Liver (tissue), 9 donors: ENCODE results near the gene AGBL4. TPM values are rescaled to one million over a fixed set of nuclear protein-coding genes. Genes with fewer than 3 reads are reported as not detected.

Source experiments
- DNase-seq: peaks from one replicate; pipeline ENCODE4 v3.0.0-alpha.2; 2017; ENCODE audit warnings: low spot score
- H3K27ac ChIP-seq, 2 donors: one replicate each; pipeline ENCODE4 v1.7.0; 2013; ENCODE audit warnings: inconsistent platforms in 2 of 2, low read length in 2 of 2, control low read depth in 1 of 2, low read depth in 1 of 2, mild to moderate bottlenecking in 1 of 2
- H3K27me3 ChIP-seq, 4 donors: one replicate each; pipeline versions ENCODE4 v1.6.1 to v1.7.0; 2013; ENCODE audit warnings: low read length in 3 of 4, inconsistent platforms in 1 of 4, mild to moderate bottlenecking in 1 of 4, moderate library complexity in 1 of 4; ENCODE audit not compliant: control insufficient read depth in 4 of 4, insufficient read depth in 4 of 4
- H3K36me3 ChIP-seq, 4 donors: one replicate each; pipeline versions ENCODE4 v1.6.1 to v1.7.0; 2013; ENCODE audit warnings: low read length in 3 of 4, mild to moderate bottlenecking in 3 of 4, low read depth in 1 of 4, moderate library complexity in 1 of 4; ENCODE audit not compliant: control insufficient read depth in 4 of 4, insufficient read depth in 3 of 4
- H3K4me1 ChIP-seq, 4 donors: one replicate each; pipeline versions ENCODE4 v1.6.1 to v1.7.0; 2013; ENCODE audit warnings: low read length in 3 of 4, mild to moderate bottlenecking in 3 of 4, moderate library complexity in 1 of 4; ENCODE audit not compliant: control insufficient read depth in 4 of 4, insufficient read depth in 4 of 4
- H3K4me3 ChIP-seq, 3 donors: one replicate each; pipeline versions ENCODE4 v1.6.1 to v1.7.0; 2013; ENCODE audit warnings: low read length in 3 of 3, control low read depth in 1 of 3, low read depth in 1 of 3, mild to moderate bottlenecking in 1 of 3
- H3K9ac ChIP-seq, 2 donors: one replicate each; pipeline ENCODE4 v1.7.0; 2013; ENCODE audit warnings: low read length in 2 of 2, mild to moderate bottlenecking in 2 of 2, moderate library complexity in 2 of 2, control low read depth in 1 of 2, low read depth in 1 of 2
- H3K9me3 ChIP-seq, 4 donors: one replicate each; pipeline versions ENCODE4 v1.6.1 to v1.7.0; 2013; ENCODE audit warnings: low read length in 3 of 4; ENCODE audit not compliant: control insufficient read depth in 4 of 4
- EGR1 ChIP-seq, 2 donors: IDR thresholded peaks; 2 replicates each; pipeline ENCODE4 v1.6.1; 2016 to 2018; ENCODE audit warnings: antibody characterized with exemption in 2 of 2, low read depth in 2 of 2
- FOXA1 ChIP-seq: IDR thresholded peaks from 2 replicates; pipeline ENCODE4 v1.6.1; 2016; ENCODE audit warnings: antibody characterized with exemption
- FOXA2 ChIP-seq: IDR thresholded peaks from 2 replicates; pipeline ENCODE4 v1.6.1; 2016; ENCODE audit warnings: antibody characterized with exemption
- GABPA ChIP-seq, 2 donors: IDR thresholded peaks in 1 of 2; conservative IDR thresholded peaks in 1 of 2; 2 replicates each; pipeline ENCODE4 v1.6.1; 2016; ENCODE audit warnings: antibody characterized with exemption in 2 of 2, mild to moderate bottlenecking in 1 of 2, moderate library complexity in 1 of 2
- HNF4A ChIP-seq, 2 donors: conservative IDR thresholded peaks; 2 replicates each; pipeline ENCODE4 v1.6.1; 2016; ENCODE audit warnings: antibody characterized with exemption in 2 of 2, mild to moderate bottlenecking in 2 of 2
- HNF4G ChIP-seq: IDR thresholded peaks from 2 replicates; pipeline ENCODE4 v1.6.1; 2016; ENCODE audit warnings: antibody characterized with exemption
- JUND ChIP-seq, 2 donors: IDR thresholded peaks; 2 replicates each; pipeline ENCODE4 v1.6.1; 2016; ENCODE audit warnings: antibody characterized with exemption in 2 of 2
- NR2F2 ChIP-seq: IDR thresholded peaks from 2 replicates; pipeline ENCODE4 v1.6.1; 2016; ENCODE audit warnings: antibody characterized with exemption
- RAD21 ChIP-seq, 2 donors: IDR thresholded peaks; 2 replicates each; pipeline ENCODE4 v1.6.1; 2016; ENCODE audit warnings: antibody characterized with exemption in 2 of 2, mild to moderate bottlenecking in 2 of 2
- RXRA ChIP-seq, 2 donors: IDR thresholded peaks; 2 replicates each; pipeline ENCODE4 v1.6.1; 2017 to 2018; ENCODE audit warnings: antibody characterized with exemption in 2 of 2, mild to moderate bottlenecking in 1 of 2
- SP1 ChIP-seq: IDR thresholded peaks from 2 replicates; pipeline ENCODE4 v1.6.1; 2018; ENCODE audit warnings: antibody characterized with exemption, mild to moderate bottlenecking
- TAF1 ChIP-seq: conservative IDR thresholded peaks from 2 replicates; pipeline ENCODE4 v1.6.1; 2016; ENCODE audit warnings: antibody characterized with exemption, mild to moderate bottlenecking
- YY1 ChIP-seq: IDR thresholded peaks from 2 replicates; pipeline ENCODE4 v1.6.1; 2016; ENCODE audit warnings: antibody characterized with exemption, mild to moderate bottlenecking
- WGBS: extraction: QIAGEN DNeasy Blood & Tissue Kit; methylation state at CpG from one replicate; pipeline ENCODE4 v1.1.7; 2013; 5-methylcytosine and 5-hydroxymethylcytosine counted together
- polyA plus RNA-seq, 2 donors: library from polyadenylated mRNA; stranded (reverse) in 1 of 2; unstranded in 1 of 2; fragments of 200-250 nt in 1 of 2; fragments of >200 nt in 1 of 2; fragmentation: Nextera tagmentation in 1 of 2; extraction: Ambion mirVana in 1 of 2; gene quantifications; one replicate each; pipeline versions ENCODE4 v1.2.1 to v1.2.3, GENCODE V29; 2013 to 2015
- total RNA-seq, 2 donors: library from RNA; depleted of rRNA; stranded (reverse); fragments of >200 nt; gene quantifications; one replicate each; pipeline ENCODE4 v1.2.3, GENCODE V29; 2014
- TF ChIP-seq, protein P1 (sequence below): IDR thresholded peaks from 2 replicates; pipeline ENCODE4 v1.6.1; 2016; ENCODE audit warnings: antibody characterized with exemption, mild to moderate bottlenecking
- TF ChIP-seq, protein P2 (sequence below): IDR thresholded peaks from 2 replicates; pipeline ENCODE4 v1.6.1; 2016; ENCODE audit warnings: antibody characterized with exemption
- TF ChIP-seq, protein P3 (sequence below): fragments of 150-350 bp; IDR thresholded peaks from 2 replicates; pipeline ENCODE4 v1.5.1; 2017; ENCODE audit warnings: improper control_type of control experiment, low read depth, low read length; ENCODE audit not compliant: missing input control
- TF ChIP-seq, protein P4 (sequence below): IDR thresholded peaks from 2 replicates; pipeline ENCODE4 v1.6.1; 2016; ENCODE audit warnings: antibody characterized with exemption
- donor health status: healthy.
- donor health status: healthy.
- donor health status: healthy.
- donor health status: healthy.
- donor health status: healthy.

The AGBL4 gene
- total and polyA plus RNA-seq, 4 donors = 0.75 to 0.76 TPM; not detected in 2

DNA sequence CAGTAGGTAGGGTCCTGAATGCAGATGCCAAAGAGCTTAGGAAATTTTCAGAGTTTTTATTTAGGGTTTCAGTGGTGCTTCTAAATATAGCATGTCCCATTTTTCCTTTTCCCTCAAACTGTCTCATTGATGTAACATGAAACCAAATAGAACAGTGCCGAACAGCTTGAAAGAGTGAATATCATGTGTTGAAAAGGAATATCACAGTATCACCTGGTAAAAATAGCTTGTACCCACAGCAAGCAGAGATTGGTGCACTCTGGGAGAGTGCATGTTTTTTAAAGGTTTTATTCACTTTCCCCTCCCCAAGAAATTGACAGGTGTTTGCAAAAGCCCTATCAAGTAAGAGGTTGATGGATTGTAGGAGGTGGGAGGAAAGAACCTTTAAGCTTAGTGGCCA lies 43.1 kb upstream of the AGBL4 start (continued):
- TF ChIP-seq, protein P1, sequence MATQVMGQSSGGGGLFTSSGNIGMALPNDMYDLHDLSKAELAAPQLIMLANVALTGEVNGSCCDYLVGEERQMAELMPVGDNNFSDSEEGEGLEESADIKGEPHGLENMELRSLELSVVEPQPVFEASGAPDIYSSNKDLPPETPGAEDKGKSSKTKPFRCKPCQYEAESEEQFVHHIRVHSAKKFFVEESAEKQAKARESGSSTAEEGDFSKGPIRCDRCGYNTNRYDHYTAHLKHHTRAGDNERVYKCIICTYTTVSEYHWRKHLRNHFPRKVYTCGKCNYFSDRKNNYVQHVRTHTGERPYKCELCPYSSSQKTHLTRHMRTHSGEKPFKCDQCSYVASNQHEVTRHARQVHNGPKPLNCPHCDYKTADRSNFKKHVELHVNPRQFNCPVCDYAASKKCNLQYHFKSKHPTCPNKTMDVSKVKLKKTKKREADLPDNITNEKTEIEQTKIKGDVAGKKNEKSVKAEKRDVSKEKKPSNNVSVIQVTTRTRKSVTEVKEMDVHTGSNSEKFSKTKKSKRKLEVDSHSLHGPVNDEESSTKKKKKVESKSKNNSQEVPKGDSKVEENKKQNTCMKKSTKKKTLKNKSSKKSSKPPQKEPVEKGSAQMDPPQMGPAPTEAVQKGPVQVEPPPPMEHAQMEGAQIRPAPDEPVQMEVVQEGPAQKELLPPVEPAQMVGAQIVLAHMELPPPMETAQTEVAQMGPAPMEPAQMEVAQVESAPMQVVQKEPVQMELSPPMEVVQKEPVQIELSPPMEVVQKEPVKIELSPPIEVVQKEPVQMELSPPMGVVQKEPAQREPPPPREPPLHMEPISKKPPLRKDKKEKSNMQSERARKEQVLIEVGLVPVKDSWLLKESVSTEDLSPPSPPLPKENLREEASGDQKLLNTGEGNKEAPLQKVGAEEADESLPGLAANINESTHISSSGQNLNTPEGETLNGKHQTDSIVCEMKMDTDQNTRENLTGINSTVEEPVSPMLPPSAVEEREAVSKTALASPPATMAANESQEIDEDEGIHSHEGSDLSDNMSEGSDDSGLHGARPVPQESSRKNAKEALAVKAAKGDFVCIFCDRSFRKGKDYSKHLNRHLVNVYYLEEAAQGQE = no peak
- TF ChIP-seq RAD21 (IDR thresholded peaks at IDR 0.05) (no peak), NR2F2 (no peak)

DNA sequence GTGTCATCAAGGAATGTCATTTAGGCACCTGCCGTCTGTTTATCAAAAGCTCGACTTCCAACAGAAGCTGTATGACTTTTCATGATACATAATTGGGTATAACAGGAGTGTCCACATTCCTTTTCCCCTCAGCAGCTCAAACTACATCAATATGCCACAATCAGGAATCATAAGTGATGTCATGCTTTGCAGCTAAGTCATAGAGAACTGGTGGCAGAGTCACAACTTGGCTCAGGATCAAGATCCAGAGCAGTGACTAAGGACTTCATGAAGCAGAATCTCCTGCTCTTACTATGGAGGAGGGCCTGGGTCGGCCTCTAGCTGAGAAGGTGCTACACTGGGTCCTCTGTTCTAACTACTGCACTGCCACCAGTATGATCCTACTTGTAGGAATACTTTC lies 36.5 kb upstream of the AGBL4 start:
- WGBS = 71% methylated on average over 3 of the region's 3 CpGs
- no peak for DNase-seq
- TF ChIP-seq NR2F2 (no peak), SP1 (no peak), FOXA2 (no peak), EGR1 (IDR thresholded peaks at IDR 0.05; ENCODE audit: low read depth in 2 of 2) (no peak), RXRA (IDR thresholded peaks at IDR 0.05) (no peak), FOXA1 (no peak), GABPA (IDR thresholded peaks at IDR 0.05 in 1 of 2, conservative IDR thresholded peaks at IDR 0.05 in 1 of 2) (no peak), HNF4G (no peak), TAF1 (no peak), HNF4A (conservative IDR thresholded peaks at IDR 0.05) (no peak), JUND (IDR thresholded peaks at IDR 0.05) (no peak), YY1 (no peak), RAD21 (IDR thresholded peaks at IDR 0.05) (no peak)
- TF ChIP-seq, protein P1 = no peak
- TF ChIP-seq, protein P2, sequence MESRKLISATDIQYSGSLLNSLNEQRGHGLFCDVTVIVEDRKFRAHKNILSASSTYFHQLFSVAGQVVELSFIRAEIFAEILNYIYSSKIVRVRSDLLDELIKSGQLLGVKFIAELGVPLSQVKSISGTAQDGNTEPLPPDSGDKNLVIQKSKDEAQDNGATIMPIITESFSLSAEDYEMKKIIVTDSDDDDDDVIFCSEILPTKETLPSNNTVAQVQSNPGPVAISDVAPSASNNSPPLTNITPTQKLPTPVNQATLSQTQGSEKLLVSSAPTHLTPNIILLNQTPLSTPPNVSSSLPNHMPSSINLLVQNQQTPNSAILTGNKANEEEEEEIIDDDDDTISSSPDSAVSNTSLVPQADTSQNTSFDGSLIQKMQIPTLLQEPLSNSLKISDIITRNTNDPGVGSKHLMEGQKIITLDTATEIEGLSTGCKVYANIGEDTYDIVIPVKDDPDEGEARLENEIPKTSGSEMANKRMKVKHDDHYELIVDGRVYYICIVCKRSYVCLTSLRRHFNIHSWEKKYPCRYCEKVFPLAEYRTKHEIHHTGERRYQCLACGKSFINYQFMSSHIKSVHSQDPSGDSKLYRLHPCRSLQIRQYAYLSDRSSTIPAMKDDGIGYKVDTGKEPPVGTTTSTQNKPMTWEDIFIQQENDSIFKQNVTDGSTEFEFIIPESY = no peak
- TF ChIP-seq, protein P3, sequence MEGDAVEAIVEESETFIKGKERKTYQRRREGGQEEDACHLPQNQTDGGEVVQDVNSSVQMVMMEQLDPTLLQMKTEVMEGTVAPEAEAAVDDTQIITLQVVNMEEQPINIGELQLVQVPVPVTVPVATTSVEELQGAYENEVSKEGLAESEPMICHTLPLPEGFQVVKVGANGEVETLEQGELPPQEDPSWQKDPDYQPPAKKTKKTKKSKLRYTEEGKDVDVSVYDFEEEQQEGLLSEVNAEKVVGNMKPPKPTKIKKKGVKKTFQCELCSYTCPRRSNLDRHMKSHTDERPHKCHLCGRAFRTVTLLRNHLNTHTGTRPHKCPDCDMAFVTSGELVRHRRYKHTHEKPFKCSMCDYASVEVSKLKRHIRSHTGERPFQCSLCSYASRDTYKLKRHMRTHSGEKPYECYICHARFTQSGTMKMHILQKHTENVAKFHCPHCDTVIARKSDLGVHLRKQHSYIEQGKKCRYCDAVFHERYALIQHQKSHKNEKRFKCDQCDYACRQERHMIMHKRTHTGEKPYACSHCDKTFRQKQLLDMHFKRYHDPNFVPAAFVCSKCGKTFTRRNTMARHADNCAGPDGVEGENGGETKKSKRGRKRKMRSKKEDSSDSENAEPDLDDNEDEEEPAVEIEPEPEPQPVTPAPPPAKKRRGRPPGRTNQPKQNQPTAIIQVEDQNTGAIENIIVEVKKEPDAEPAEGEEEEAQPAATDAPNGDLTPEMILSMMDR = no peak
- TF ChIP-seq, protein P4, sequence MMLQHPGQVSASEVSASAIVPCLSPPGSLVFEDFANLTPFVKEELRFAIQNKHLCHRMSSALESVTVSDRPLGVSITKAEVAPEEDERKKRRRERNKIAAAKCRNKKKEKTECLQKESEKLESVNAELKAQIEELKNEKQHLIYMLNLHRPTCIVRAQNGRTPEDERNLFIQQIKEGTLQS = no peak
- H3K4me3 ChIP-seq = no peak overlapping the region
- no peaks in the 10 kb centered on the region for H3K27me3 ChIP-seq
- H3K9me3 ChIP-seq = no peaks in the 10 kb centered on the region
- no peaks in the 10 kb centered on the region for H3K4me1 ChIP-seq
- no peaks in the 10 kb centered on the region for H3K36me3 ChIP-seq
- no peak overlapping the region for H3K27ac ChIP-seq
- H3K9ac ChIP-seq = no peak overlapping the region
